Measurements from ENCODE around the gene CLCN6.

The CLCN6 gene

DNA sequence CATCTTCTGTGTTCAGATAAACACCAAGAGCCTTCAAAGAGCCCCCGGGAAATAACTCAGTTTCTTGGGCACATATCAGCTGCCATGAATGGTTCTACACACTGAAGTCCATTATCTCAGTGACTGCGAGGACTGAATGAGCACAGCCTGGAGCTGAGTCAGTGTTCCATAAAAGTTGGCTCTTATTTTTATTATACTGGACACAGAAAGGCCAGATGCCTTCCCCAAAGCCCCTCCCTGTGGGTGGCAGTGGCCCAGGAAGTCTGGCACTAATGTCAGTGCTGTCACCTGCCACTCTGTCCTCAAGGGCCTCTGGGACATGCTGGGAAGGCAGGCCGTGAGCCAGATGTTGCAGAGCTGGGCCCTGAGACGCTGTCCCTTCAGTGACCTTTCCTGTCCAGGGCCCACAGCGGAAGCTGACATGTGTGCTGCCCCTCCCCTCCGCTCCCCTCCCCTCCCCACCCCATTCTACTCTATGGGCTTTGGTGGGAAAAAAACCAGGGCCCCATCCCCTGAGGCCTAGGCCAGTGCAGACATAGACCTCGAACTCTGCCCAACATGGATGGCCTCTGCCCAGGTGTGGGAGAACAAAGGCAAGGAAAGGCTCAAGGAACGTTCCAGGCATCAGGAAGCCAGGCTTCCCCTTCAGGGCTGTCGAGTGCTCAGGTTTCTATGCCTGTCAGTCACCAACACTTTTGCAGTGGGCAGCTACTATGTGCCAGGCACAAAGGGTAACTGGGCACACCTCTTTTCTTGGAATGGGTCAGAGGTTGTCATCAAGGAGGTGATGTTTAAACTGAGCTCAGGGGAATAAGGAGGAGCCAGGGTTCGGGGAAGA lies 75.1 kb downstream of the CLCN6 start:
- DNase-seq: no peak

GRCh38 chr1:11881749-11882441 lies 75.9 kb downstream of the CLCN6 start:
- DNase-seq: no peak

- DNase-seq: no peak
Observed at GRCh38 chr1:11882814-11883538, 77.0 kb downstream of the CLCN6 start.

DNA sequence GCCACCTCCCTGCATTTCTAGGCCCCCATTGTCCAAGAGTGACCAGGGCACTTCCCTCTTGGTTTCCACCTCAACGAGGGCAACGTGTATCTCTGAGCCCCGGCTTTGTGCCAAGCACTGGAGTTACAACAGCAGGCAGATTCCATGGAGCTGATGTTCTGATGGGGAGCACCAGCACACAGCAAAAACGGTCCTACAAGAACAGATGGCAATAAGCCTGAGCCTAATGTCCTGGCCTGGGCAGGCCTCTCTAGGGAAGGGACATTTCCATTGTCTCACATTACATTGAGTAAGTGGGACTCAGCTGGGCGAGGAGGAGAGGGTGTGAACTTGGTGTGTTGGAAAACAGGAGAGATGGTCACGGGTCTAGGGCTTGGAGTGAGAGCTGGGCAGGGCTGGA lies 79.9 kb downstream of the CLCN6 start:
- DNase-seq: no peak

DNA sequence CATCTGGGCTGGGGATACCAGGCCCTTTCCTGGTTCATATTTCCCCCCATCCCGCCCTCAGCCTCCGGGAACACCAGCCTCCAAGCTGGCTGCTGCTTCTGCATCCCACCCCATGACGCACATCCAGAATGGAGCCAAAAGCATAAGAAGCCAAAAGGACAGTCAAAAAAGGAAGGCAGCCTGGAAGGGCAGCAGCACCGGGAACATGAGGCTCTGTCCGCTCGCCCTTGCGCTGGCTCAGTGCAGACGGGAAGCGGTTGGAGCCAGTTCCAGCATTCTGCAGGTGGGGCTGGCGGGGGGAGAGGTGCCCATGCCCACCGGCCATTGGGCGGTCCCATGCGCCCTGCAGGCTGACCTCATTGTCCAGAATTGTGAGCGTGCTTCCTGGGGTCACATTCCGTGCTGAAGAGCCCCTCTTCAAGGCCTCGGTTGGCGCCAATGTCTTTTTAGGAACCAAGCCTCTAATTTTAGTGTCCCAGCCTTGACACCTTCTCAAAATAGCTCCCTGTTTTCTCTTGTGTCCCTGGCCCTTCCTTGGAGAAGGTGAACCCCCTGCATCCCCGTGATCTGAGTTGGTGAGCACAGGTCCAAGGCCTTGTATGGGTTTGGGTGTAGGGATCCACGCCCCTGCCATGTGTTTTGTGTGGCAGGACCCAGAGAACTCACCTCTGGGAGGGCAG lies 81.1 kb downstream of the CLCN6 start:
- DNase-seq: no peak

- no peak for DNase-seq
Observed at GRCh38 chr1:11887666-11888007, 81.6 kb downstream of the CLCN6 start.

DNA sequence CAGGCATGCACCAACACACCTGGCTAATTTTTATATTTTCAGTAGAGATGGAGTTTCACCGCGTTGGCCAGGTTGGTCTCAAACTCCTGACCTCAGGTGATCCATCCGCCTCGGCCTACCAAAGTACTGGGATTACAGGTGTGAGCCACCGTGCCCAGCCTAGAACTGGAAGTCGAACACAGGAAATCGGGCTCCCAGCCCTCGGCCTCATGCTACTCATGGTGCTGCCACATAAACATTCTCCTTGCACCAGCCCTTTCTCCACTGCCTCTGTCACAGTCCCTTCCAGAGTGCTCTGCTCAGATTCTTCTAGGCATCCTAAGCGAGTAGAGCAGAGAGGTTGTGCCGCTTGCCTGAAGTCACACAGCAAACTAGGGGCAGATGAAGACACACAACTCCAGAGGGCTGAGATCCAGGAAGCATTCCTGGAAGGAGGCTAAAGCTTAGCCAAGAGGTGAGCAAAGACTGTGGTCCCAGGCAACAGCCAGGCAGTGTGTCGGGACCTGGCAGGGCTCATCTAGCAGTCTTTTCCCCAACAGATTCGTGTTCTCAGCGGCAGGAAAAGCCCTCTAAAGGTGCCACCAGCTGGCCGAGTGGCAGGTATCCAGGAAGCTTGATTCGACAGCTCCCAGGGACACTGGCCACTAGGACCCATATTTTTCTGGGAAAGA lies 82.3 kb downstream of the CLCN6 start:
- DNase-seq: no peak

GRCh38 chr1:11888877-11889208 lies 82.9 kb downstream of the CLCN6 start:
- DNase-seq: no peak

DNA sequence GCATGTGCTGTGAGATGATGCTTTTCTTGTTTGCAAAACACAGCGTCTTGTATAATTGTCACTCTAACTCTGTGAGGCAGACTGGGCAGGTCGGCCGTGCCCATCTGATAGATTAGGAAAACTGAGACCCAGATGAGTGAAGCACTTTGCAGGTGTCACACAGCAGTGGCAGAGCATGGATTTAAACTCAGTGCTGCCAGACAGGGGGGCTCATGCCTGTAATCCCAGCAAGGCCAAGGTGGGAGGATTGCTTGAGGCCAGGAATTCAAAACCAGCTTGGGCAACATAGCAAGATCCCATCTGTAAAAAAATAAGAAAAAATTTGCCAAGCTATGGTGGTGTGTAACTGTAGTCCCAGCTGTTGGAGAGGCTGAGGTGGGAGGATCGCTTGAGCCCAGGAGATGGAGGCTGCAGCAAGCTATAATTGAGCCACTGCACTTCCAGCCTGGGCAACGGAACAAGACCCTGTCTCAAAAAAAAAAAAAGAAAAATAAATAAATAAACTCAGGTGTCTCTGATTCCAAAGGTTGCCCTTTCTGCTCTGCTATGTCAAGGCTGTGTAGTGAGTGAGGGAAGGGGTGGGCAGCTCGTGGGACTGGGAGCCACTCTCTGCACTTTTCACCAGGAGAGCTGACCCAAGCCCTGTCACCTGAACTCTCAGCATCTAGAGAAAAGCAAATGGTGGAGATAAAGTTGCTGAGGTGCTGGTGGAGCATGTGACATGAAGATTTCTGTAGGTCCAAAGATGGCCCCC lies 85.6 kb downstream of the CLCN6 start:
- no peak for DNase-seq

All from CD4-positive, alpha-beta T cell treated with Interleukin-17A for 4 hours (primary cell).